ENCODE measurements around the gene TEK.

The TEK gene

DNA sequence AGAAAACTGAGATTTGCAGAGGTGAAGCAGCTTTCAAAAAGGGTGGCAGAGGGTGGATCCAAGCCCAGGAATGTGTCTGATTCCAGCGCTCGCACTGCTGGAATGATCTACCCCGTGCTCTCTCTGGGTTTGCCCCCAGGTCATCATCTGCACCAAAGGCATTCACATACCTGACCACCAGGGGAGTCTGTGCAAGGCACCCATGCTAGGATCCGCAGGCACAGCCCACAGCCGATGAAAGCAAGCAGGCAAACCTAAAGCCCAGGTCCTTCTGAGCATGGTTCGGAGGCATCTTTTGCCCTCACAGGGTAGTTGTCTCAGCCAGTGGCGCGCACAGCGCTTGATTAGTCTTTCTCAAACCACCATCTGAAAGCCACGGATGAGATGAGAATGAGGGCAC is 56.6 kb downstream of the TEK start:
- no peak overlapping the region for H3K27ac ChIP-seq (ENCODE audit: extremely low read depth, low read depth, low read length)
- POLR2A ChIA-PET: no interaction called here
- H3K36me3 ChIP-seq (ENCODE audit: control insufficient read depth in 2 of 2, insufficient read depth in 1 of 2, low read length in 2 of 2): no peaks in the 10 kb centered on the region
- no peak for TF ChIP-seq ZNF585B (tag by site-specific recombination; IDR thresholded peaks at IDR 0.05)
- CTCF ChIA-PET: interaction anchor here (0.6 to 1.9 kb wide), 6 partner anchors 13 to 114 kb away, joined by 3 to 7 read pairs (median 3); no protein-coding TSS in a partner anchor
- H3K4me3 ChIP-seq (ENCODE audit: low read depth, low read length): no peak overlapping the region
- no peaks in the 10 kb centered on the region for H3K9me3 ChIP-seq (ENCODE audit: control insufficient read depth, insufficient read depth, low read depth, low read length)
- H3K4me1 ChIP-seq (ENCODE audit: control insufficient read depth, insufficient read depth, low read length): no peaks in the 10 kb centered on the region

DNA sequence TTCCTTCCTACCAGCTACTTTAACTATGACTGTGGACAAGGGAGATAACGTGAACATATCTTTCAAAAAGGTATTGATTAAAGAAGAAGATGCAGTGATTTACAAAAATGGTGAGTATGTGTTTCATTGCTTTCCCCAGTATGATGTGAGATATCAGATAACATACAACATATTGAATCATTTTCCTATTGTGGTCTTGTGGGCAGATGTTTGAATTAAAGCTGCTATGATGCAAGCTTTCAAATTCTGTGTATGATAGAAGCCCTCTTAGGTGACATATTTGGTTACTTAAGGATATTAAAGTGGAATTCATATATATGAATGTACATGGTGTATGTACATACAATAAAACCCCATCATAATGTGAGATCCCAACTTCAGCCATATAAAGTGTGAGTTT is 59.5 kb downstream of the TEK start:
- Histone ChIP-seq H3K27ac (ENCODE audit: extremely low read depth, low read depth, low read length) (no peak overlapping the region), H3K4me3 (ENCODE audit: low read depth, low read length) (no peak overlapping the region), H3K4me1 (ENCODE audit: control insufficient read depth, insufficient read depth, low read length) (no peaks in the 10 kb centered on the region), H3K36me3 (ENCODE audit: control insufficient read depth in 2 of 2, insufficient read depth in 1 of 2, low read length in 2 of 2) (no peaks in the 10 kb centered on the region), H3K9me3 (ENCODE audit: control insufficient read depth, insufficient read depth, low read depth, low read length) (no peaks in the 10 kb centered on the region)
- TF ChIP-seq ZIC2 (tag by site-specific recombination; IDR thresholded peaks at IDR 0.05) (no peak), ZNF530 (tag by site-specific recombination; IDR thresholded peaks at IDR 0.05; ENCODE audit: low read depth) (no peak), YY2 (tag by site-specific recombination; IDR thresholded peaks at IDR 0.05) (no peak), ZNF707 (tag by site-specific recombination; IDR thresholded peaks at IDR 0.05) (no peak), ZNF324 (tag by site-specific recombination; IDR thresholded peaks at IDR 0.05) (no peak), ZNF239 (tag by site-specific recombination; IDR thresholded peaks at IDR 0.05) (no peak), ZNF549 (tag by site-specific recombination; IDR thresholded peaks at IDR 0.05) (no peak), ZNF571 (tag by site-specific recombination; IDR thresholded peaks at IDR 0.05) (no peak), ZNF677 (tag by site-specific recombination; IDR thresholded peaks at IDR 0.05) (no peak), ZNF132 (tag by site-specific recombination; IDR thresholded peaks at IDR 0.05; ENCODE audit: borderline replicate concordance) (no peak), ZNF394 (tag by site-specific recombination; IDR thresholded peaks at IDR 0.05; ENCODE audit: borderline replicate concordance) (no peak), ZNF214 (tag by site-specific recombination; IDR thresholded peaks at IDR 0.05; ENCODE audit: borderline replicate concordance) (no peak)
- TF ChIP-seq, protein P1, sequence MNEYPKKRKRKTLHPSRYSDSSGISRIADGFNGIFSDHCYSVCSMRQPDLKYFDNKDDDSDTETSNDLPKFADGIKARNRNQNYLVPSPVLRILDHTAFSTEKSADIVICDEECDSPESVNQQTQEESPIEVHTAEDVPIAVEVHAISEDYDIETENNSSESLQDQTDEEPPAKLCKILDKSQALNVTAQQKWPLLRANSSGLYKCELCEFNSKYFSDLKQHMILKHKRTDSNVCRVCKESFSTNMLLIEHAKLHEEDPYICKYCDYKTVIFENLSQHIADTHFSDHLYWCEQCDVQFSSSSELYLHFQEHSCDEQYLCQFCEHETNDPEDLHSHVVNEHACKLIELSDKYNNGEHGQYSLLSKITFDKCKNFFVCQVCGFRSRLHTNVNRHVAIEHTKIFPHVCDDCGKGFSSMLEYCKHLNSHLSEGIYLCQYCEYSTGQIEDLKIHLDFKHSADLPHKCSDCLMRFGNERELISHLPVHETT (tag by site-specific recombination; IDR thresholded peaks at IDR 0.05): no peak
- TF ChIP-seq, protein P2, sequence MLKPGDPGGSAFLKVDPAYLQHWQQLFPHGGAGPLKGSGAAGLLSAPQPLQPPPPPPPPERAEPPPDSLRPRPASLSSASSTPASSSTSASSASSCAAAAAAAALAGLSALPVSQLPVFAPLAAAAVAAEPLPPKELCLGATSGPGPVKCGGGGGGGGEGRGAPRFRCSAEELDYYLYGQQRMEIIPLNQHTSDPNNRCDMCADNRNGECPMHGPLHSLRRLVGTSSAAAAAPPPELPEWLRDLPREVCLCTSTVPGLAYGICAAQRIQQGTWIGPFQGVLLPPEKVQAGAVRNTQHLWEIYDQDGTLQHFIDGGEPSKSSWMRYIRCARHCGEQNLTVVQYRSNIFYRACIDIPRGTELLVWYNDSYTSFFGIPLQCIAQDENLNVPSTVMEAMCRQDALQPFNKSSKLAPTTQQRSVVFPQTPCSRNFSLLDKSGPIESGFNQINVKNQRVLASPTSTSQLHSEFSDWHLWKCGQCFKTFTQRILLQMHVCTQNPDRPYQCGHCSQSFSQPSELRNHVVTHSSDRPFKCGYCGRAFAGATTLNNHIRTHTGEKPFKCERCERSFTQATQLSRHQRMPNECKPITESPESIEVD (tag by site-specific recombination; IDR thresholded peaks at IDR 0.05): no peak
- TF ChIP-seq, protein P3, sequence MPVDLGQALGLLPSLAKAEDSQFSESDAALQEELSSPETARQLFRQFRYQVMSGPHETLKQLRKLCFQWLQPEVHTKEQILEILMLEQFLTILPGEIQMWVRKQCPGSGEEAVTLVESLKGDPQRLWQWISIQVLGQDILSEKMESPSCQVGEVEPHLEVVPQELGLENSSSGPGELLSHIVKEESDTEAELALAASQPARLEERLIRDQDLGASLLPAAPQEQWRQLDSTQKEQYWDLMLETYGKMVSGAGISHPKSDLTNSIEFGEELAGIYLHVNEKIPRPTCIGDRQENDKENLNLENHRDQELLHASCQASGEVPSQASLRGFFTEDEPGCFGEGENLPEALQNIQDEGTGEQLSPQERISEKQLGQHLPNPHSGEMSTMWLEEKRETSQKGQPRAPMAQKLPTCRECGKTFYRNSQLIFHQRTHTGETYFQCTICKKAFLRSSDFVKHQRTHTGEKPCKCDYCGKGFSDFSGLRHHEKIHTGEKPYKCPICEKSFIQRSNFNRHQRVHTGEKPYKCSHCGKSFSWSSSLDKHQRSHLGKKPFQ (tag by site-specific recombination; IDR thresholded peaks at IDR 0.05): no peak
- POLR2A ChIA-PET: no interaction called here
- CTCF ChIA-PET: interaction anchor here (1.4 kb wide), 1 partner anchor 13 kb away, joined by 5 read pairs; no protein-coding TSS in a partner anchor

DNA sequence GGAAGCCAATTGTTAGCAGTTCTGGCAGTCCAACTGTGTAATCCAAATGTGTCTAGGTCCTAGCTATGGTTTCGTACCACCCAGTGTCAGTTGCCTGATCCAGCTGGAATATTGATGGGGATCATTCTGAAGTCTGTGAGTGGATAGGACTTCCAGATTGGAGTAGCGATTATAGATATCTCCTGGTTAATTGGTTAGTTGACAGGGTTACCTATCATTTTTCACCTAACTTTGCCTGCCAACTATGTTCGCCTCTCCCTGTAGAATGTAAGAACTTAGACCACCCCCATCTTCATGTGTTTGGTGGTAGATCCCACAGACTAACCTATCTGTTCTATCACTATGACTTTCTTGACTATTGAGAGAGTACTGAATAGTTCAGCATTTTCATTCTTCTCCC is 59.9 kb downstream of the TEK start:
- no peaks in the 10 kb centered on the region for H3K36me3 ChIP-seq (ENCODE audit: control insufficient read depth in 2 of 2, insufficient read depth in 1 of 2, low read length in 2 of 2)
- H3K27ac ChIP-seq (ENCODE audit: extremely low read depth, low read depth, low read length): no peak overlapping the region
- no peak overlapping the region for H3K4me3 ChIP-seq (ENCODE audit: low read depth, low read length)
- ChIA-PET POLR2A (interaction anchor here (0.7 kb wide), 1 partner anchor 16 kb away, joined by 3 read pairs; no protein-coding TSS in a partner anchor), CTCF (interaction anchor here (1.4 kb wide), 1 partner anchor 13 kb away, joined by 5 read pairs; no protein-coding TSS in a partner anchor)
- H3K9me3 ChIP-seq (ENCODE audit: control insufficient read depth, insufficient read depth, low read depth, low read length): no peaks in the 10 kb centered on the region
- H3K4me1 ChIP-seq (ENCODE audit: control insufficient read depth, insufficient read depth, low read length): no peaks in the 10 kb centered on the region
- TF ChIP-seq, protein P4, sequence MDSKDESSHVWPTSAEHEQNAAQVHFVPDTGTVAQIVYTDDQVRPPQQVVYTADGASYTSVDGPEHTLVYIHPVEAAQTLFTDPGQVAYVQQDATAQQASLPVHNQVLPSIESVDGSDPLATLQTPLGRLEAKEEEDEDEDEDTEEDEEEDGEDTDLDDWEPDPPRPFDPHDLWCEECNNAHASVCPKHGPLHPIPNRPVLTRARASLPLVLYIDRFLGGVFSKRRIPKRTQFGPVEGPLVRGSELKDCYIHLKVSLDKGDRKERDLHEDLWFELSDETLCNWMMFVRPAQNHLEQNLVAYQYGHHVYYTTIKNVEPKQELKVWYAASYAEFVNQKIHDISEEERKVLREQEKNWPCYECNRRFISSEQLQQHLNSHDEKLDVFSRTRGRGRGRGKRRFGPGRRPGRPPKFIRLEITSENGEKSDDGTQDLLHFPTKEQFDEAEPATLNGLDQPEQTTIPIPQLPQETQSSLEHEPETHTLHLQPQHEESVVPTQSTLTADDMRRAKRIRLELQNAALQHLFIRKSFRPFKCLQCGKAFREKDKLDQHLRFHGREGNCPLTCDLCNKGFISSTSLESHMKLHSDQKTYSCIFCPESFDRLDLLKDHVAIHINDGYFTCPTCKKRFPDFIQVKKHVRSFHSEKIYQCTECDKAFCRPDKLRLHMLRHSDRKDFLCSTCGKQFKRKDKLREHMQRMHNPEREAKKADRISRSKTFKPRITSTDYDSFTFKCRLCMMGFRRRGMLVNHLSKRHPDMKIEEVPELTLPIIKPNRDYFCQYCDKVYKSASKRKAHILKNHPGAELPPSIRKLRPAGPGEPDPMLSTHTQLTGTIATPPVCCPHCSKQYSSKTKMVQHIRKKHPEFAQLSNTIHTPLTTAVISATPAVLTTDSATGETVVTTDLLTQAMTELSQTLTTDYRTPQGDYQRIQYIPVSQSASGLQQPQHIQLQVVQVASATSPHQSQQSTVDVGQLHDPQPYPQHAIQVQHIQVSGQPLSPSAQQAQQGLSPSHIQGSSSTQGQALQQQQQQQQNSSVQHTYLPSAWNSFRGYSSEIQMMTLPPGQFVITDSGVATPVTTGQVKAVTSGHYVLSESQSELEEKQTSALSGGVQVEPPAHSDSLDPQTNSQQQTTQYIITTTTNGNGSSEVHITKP (tag by site-specific recombination; IDR thresholded peaks at IDR 0.05): peak; percentile 21; the same call in 1 of the 2 replicates
- TF ChIP-seq ZNF175 (tag by site-specific recombination; IDR thresholded peaks at IDR 0.05): no peak
- TF ChIP-seq ZNF354C (tag by site-specific recombination; IDR thresholded peaks at IDR 0.05; ENCODE audit: borderline replicate concordance, low read depth): no peak
- TF ChIP-seq ZNF2 (tag by site-specific recombination; IDR thresholded peaks at IDR 0.05): no peak
- no peak for TF ChIP-seq ZSCAN16 (tag by site-specific recombination; IDR thresholded peaks at IDR 0.05)

Data from HEK293 (cell line).